H9 (cell line): ENCODE measurements around the gene SIGLEC11. TPM values are rescaled to one million over a fixed set of nuclear protein-coding genes. Genes with fewer than 3 reads are reported as not detected.

Experiments
- DNase-seq: peaks from one replicate; pipeline ENCODE4 v3.0.0-alpha.2; 2017
- H2AFZ ChIP-seq: one replicate; pipeline ENCODE4 v1.6.1; 2013; ENCODE audit warnings: mild to moderate bottlenecking, low read length, control low read depth, moderate library complexity
- H2AK5ac ChIP-seq: 2 replicates; pipeline ENCODE4 v1.6.1; 2013; ENCODE audit warnings: low read length, control low read depth, mixed read lengths; ENCODE audit not compliant: insufficient read length
- H2BK120ac ChIP-seq: one replicate; pipeline ENCODE4 v1.6.1; 2013; ENCODE audit warnings: low read depth, mild to moderate bottlenecking, low read length, control low read depth, inconsistent platforms; ENCODE audit not compliant: poor library complexity, severe bottlenecking
- H2BK12ac ChIP-seq: 2 replicates; pipeline ENCODE4 v1.6.1; 2013; ENCODE audit warnings: low read length, control low read depth, mixed read lengths, low read depth; ENCODE audit not compliant: insufficient read length
- H2BK15ac ChIP-seq: 2 replicates; pipeline ENCODE4 v1.6.1; 2013; ENCODE audit warnings: low read depth, low read length, control low read depth
- H2BK20ac ChIP-seq: one replicate; pipeline ENCODE4 v1.6.1; 2013; ENCODE audit warnings: low read depth, mild to moderate bottlenecking, low read length, control low read depth, inconsistent platforms; ENCODE audit not compliant: poor library complexity, severe bottlenecking
- H2BK5ac ChIP-seq: 2 replicates; pipeline ENCODE4 v1.6.1; 2013; ENCODE audit warnings: low read length, control low read depth, mixed read lengths; ENCODE audit not compliant: insufficient read length
- H3K14ac ChIP-seq: 2 replicates; pipeline ENCODE4 v1.6.1; 2013; ENCODE audit warnings: low read length, control low read depth; ENCODE audit not compliant: insufficient read depth
- H3K18ac ChIP-seq: 2 replicates; pipeline ENCODE4 v1.6.1; 2013; ENCODE audit warnings: low read depth, mild to moderate bottlenecking, mixed read lengths, low read length, control low read depth; ENCODE audit not compliant: insufficient read length
- H3K23ac ChIP-seq: 2 replicates; pipeline ENCODE4 v1.6.1; 2013; ENCODE audit warnings: low read length, control low read depth, mixed read lengths, low read depth; ENCODE audit not compliant: insufficient read length
- H3K23me2 ChIP-seq: 2 replicates; pipeline ENCODE4 v1.6.1; 2013; ENCODE audit warnings: low read depth, mild to moderate bottlenecking, mixed read lengths, low read length, control low read depth; ENCODE audit not compliant: insufficient read length, poor library complexity, severe bottlenecking
- H3K27ac ChIP-seq: 2 replicates; pipeline ENCODE4 v1.5.1; 2013; ENCODE audit warnings: low read length, control low read depth, mixed read lengths, low read depth; ENCODE audit not compliant: insufficient read length
- H3K27me3 ChIP-seq: 2 replicates; pipeline ENCODE4 v1.6.1; 2013; ENCODE audit warnings: low read length, control low read depth, inconsistent platforms; ENCODE audit not compliant: insufficient read depth
- H3K4ac ChIP-seq: 2 replicates; pipeline ENCODE4 v1.6.1; 2013; ENCODE audit warnings: low read depth, mild to moderate bottlenecking, control low read depth, inconsistent platforms, low read length, moderate library complexity
- H3K4me1 ChIP-seq: 2 replicates; pipeline ENCODE4 v1.6.1; 2013; ENCODE audit warnings: low read length, control low read depth, inconsistent platforms; ENCODE audit not compliant: insufficient read depth
- H3K4me2 ChIP-seq: 2 replicates; pipeline ENCODE4 v1.6.1; 2013; ENCODE audit warnings: low read length, control low read depth, mixed read lengths; ENCODE audit not compliant: insufficient read length, insufficient read depth
- H3K56ac ChIP-seq: 2 replicates; pipeline ENCODE4 v1.6.1; 2013; ENCODE audit warnings: low read depth, mild to moderate bottlenecking, mixed read lengths, low read length, control low read depth; ENCODE audit not compliant: insufficient read length
- H3K79me1 ChIP-seq: 2 replicates; pipeline ENCODE4 v1.6.1; 2013; ENCODE audit warnings: low read depth, mild to moderate bottlenecking, moderate library complexity, low read length, control low read depth, inconsistent platforms; ENCODE audit not compliant: insufficient read depth, poor library complexity, severe bottlenecking
- H3K79me2 ChIP-seq: 2 replicates; pipeline ENCODE4 v1.6.1; 2013; ENCODE audit warnings: low read length, control low read depth, inconsistent platforms; ENCODE audit not compliant: insufficient read depth
- H3K9ac ChIP-seq: 2 replicates; pipeline ENCODE4 v1.6.1; 2013; ENCODE audit warnings: low read length, control low read depth, mixed read lengths; ENCODE audit not compliant: insufficient read length; ENCODE audit errors: extremely low read depth
- H3K9me3 ChIP-seq: one replicate; pipeline ENCODE4 v1.6.1; 2013; ENCODE audit warnings: low read depth, low read length, inconsistent platforms; ENCODE audit not compliant: control insufficient read depth
- H3T11ph ChIP-seq: one replicate; pipeline ENCODE4 v1.6.1; 2013; ENCODE audit warnings: mild to moderate bottlenecking, low read length, control low read depth, inconsistent platforms
- H4K20me1 ChIP-seq: one replicate; pipeline ENCODE4 v1.6.1; 2013; ENCODE audit not compliant: control insufficient read depth, insufficient read length, insufficient read depth
- H4K5ac ChIP-seq: 2 replicates; pipeline ENCODE4 v1.6.1; 2013; ENCODE audit warnings: low read depth, mild to moderate bottlenecking, mixed read lengths, low read length, control low read depth; ENCODE audit not compliant: insufficient read length
- H4K8ac ChIP-seq: replicated peaks from 2 replicates; pipeline ENCODE4 v1.6.1; 2013; ENCODE audit warnings: low read length, control low read depth, mixed read lengths, low read depth; ENCODE audit not compliant: insufficient read length
- H4K91ac ChIP-seq: 2 replicates; pipeline ENCODE4 v1.6.1; 2013; ENCODE audit warnings: low read depth, mild to moderate bottlenecking, moderate library complexity, mixed read lengths, low read length, control low read depth; ENCODE audit not compliant: insufficient read length
- H3K27ac Mint-ChIP-seq, 3 experiments: 2 replicates in 2 of 3; 3 replicates in 1 of 3; pipeline ENCODE4 v1.8.0; 2020 to 2021; ENCODE audit warnings: mixed read lengths in 3 of 3, mild to moderate bottlenecking in 1 of 3, moderate library complexity in 1 of 3
- H3K27me3 Mint-ChIP-seq: 2 replicates; pipeline ENCODE4 v1.8.0; 2021; ENCODE audit warnings: low read depth, mild to moderate bottlenecking, moderate library complexity, mixed read lengths
- H3K36me3 Mint-ChIP-seq, 3 experiments: 2 replicates in 2 of 3; 3 replicates in 1 of 3; pipeline ENCODE4 v1.8.0; 2020 to 2021; ENCODE audit warnings: low read depth in 3 of 3, mixed read lengths in 3 of 3; ENCODE audit not compliant: insufficient read depth in 1 of 3
- H3K4me1 Mint-ChIP-seq, 2 experiments: 2 replicates each; pipeline ENCODE4 v1.8.0; 2020; ENCODE audit warnings: mixed read lengths in 2 of 2
- H3K4me3 Mint-ChIP-seq, 2 experiments: 2 replicates in 1 of 2; 3 replicates in 1 of 2; pipeline ENCODE4 v1.8.0; 2020 to 2021; ENCODE audit warnings: mild to moderate bottlenecking in 2 of 2, mixed read lengths in 2 of 2, moderate library complexity in 1 of 2
- H3K9me3 Mint-ChIP-seq, 2 experiments: 2 replicates in 1 of 2; 3 replicates in 1 of 2; pipeline ENCODE4 v1.8.0; 2020; ENCODE audit warnings: mild to moderate bottlenecking in 2 of 2, mixed read lengths in 2 of 2, moderate library complexity in 1 of 2
- CTCF ChIP-seq: fragments of 200-600 bp; sonication (generic); conservative IDR thresholded peaks from 3 replicates; pipeline ENCODE4 v1.8.0; 2021; ENCODE audit warnings: antibody characterized with exemption, mild to moderate bottlenecking
- WGBS: extraction: QIAGEN DNeasy Blood & Tissue Kit; methylation state at CpG from one replicate; pipeline ENCODE4 v1.1.7; 2013; ENCODE audit warnings: missing lambda C conversion rate, low lambda C conversion rate, mixed read lengths; ENCODE audit not compliant: insufficient read length; ENCODE audit errors: extremely low coverage; 5-methylcytosine and 5-hydroxymethylcytosine counted together
- total RNA-seq: library from RNA; stranded (reverse); gene quantifications from 2 replicates; pipeline ENCODE4 v1.2.1, GENCODE V29; 2021

The SIGLEC11 gene
- total RNA-seq, 1 experiment from 2014 or later = not detected

GRCh38 chr19:49929121-49929610 lies 31.8 kb downstream of the SIGLEC11 start, which contains the start of the genes ATF5 and NUP62:
Gene ATF5, plus strand, starts transcription at chr19:49929205. Its CDS starts 1,646 bp downstream, at chr19:49930851.
Gene NUP62, minus strand, starts transcription at chr19:49929504. Its CDS starts 19,697 bp downstream, at chr19:49909807.
- H3K27me3 ChIP-seq = no peaks in the 10 kb centered on the region
- H4K5ac ChIP-seq = peak within 1 kb of the TSS; percentile 21
- peaks cover 36 to 63% (median 44%) of the 10 kb centered on the region in 3 experiments for H3K36me3 Mint-ChIP-seq
- TF ChIP-seq CTCF = no peak
- no peak within 1 kb of the TSS for H2BK5ac ChIP-seq
- H4K91ac ChIP-seq = peak within 1 kb of the TSS; percentile 74
- H3K23ac ChIP-seq = no peak within 1 kb of the TSS
- H2BK15ac ChIP-seq = no peak within 1 kb of the TSS
- peak within 1 kb of the TSS; percentile 98 for H3K18ac ChIP-seq
- no peak within 1 kb of the TSS for H2AFZ ChIP-seq
- H4K8ac ChIP-seq = no peak within 1 kb of the TSS
- peak within 1 kb of the TSS; percentile 53; the same call in 1 of the 2 replicates for H3K4ac ChIP-seq
- H3K23me2 ChIP-seq = peaks cover 10% of the 10 kb centered on the region
- H3K56ac ChIP-seq = no peak within 1 kb of the TSS
- no peaks in the 10 kb centered on the region for H3K9me3 ChIP-seq
- peaks cover 3% of the 10 kb centered on the region for H3K27me3 Mint-ChIP-seq
- H3K14ac ChIP-seq = peak within 1 kb of the TSS; percentile 98
- peaks cover 0 to 4% of the 10 kb centered on the region in 2 experiments; a peak in 3 of 5 replicates for H3K9me3 Mint-ChIP-seq
- peaks cover 25% of the 10 kb centered on the region; the same call in 1 of the 2 replicates for H3K79me2 ChIP-seq
- no peak within 1 kb of the TSS for H2AK5ac ChIP-seq
- no peak within 1 kb of the TSS for H2BK12ac ChIP-seq
- peak within 1 kb of the TSS; percentile 95 to 99 for H3K4me3 Mint-ChIP-seq
- H3K4me1 Mint-ChIP-seq = peaks cover 18 to 38% of the 10 kb centered on the region in 2 experiments
- H3T11ph ChIP-seq = no peak within 1 kb of the TSS
- WGBS = no CpG with 5 or more reads among the region's 48 CpGs
- peak; percentile 80 for DNase-seq
- H3K4me2 ChIP-seq = peak within 1 kb of the TSS; percentile 82
- H3K9ac ChIP-seq = peak within 1 kb of the TSS; percentile 77
- peak within 1 kb of the TSS; percentile 54 for H2BK120ac ChIP-seq
- no peak within 1 kb of the TSS for H3K27ac ChIP-seq
- H3K4me1 ChIP-seq = no peaks in the 10 kb centered on the region; the same call in 1 of the 2 replicates
- H4K20me1 ChIP-seq = peaks cover 2% of the 10 kb centered on the region
- no peaks in the 10 kb centered on the region for H3K79me1 ChIP-seq
- no peak within 1 kb of the TSS for H2BK20ac ChIP-seq
- H3K27ac Mint-ChIP-seq = peak within 1 kb of the TSS; percentile 99 to 100 (median 100)
